Measurements from ENCODE around the gene C1orf198.

- TF ChIP-seq, protein P1, sequence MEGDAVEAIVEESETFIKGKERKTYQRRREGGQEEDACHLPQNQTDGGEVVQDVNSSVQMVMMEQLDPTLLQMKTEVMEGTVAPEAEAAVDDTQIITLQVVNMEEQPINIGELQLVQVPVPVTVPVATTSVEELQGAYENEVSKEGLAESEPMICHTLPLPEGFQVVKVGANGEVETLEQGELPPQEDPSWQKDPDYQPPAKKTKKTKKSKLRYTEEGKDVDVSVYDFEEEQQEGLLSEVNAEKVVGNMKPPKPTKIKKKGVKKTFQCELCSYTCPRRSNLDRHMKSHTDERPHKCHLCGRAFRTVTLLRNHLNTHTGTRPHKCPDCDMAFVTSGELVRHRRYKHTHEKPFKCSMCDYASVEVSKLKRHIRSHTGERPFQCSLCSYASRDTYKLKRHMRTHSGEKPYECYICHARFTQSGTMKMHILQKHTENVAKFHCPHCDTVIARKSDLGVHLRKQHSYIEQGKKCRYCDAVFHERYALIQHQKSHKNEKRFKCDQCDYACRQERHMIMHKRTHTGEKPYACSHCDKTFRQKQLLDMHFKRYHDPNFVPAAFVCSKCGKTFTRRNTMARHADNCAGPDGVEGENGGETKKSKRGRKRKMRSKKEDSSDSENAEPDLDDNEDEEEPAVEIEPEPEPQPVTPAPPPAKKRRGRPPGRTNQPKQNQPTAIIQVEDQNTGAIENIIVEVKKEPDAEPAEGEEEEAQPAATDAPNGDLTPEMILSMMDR (conservative IDR thresholded peaks at IDR 0.05; ENCODE audit: low read length) = no peak
- TF ChIP-seq EZH2phosphoT487 (IDR thresholded peaks at IDR 0.05; ENCODE audit: borderline replicate concordance) = no peak
Measured at GRCh38 chr1:230844561-230844960, 23.8 kb downstream of the C1orf198 start.

Measured in Loucy (cell line).